Measurements from ENCODE around the gene KRT84. TPM values are rescaled to one million over a fixed set of nuclear protein-coding genes. Genes with fewer than 3 reads are reported as not detected.

The KRT84 gene, protein sequence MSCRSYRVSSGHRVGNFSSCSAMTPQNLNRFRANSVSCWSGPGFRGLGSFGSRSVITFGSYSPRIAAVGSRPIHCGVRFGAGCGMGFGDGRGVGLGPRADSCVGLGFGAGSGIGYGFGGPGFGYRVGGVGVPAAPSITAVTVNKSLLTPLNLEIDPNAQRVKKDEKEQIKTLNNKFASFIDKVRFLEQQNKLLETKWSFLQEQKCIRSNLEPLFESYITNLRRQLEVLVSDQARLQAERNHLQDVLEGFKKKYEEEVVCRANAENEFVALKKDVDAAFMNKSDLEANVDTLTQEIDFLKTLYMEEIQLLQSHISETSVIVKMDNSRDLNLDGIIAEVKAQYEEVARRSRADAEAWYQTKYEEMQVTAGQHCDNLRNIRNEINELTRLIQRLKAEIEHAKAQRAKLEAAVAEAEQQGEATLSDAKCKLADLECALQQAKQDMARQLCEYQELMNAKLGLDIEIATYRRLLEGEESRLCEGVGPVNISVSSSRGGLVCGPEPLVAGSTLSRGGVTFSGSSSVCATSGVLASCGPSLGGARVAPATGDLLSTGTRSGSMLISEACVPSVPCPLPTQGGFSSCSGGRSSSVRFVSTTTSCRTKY
- polyA plus RNA-seq (ENCODE audit: insufficient read length in 3 of 3) = not detected
- long read RNA-seq, donor 1 = 0 reads
- long read RNA-seq, donor 2 = 0 reads
- long read RNA-seq, donor 3 = 0 reads
- long read RNA-seq, donor 4 = 0 reads
- long read RNA-seq, donor 5 = 0 reads
- long read RNA-seq, donor 6 = 0 reads
- long read RNA-seq, donor 7 = 0 reads
- long read RNA-seq, donor 8 = 0 reads
- long read RNA-seq, donor 9 = 0 reads
- long read RNA-seq, donor 10 = 0 reads
- long read RNA-seq, donor 11 = 0 reads
- long read RNA-seq, donor 12 = 0 reads
- long read RNA-seq, donor 13 = 0 reads
- long read RNA-seq, donor 14 = 0 reads
- long read RNA-seq, donor 15 = 0 reads
- long read RNA-seq, donor 16 = 0 reads

DNA sequence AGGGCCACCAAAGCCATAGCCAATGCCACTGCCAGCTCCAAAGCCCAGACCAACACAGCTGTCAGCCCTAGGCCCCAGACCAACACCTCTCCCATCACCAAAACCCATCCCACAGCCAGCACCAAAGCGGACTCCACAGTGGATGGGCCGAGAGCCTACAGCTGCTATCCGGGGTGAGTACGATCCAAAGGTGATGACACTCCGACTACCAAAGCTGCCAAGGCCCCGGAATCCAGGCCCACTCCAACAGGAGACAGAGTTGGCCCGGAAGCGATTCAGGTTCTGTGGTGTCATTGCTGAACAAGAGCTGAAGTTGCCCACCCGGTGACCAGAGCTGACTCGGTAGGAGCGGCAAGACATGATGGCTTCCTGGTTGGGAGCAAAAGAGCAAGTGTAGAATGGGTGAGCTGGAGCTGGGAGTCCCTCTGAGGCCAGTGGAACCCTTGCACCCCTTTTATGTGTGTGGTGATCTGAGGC is at the start of gene KRT84:
Gene KRT84, minus strand, starts transcription at position 427 of the 477 bp plus-strand sequence. Its CDS starts 67 bp downstream, at position 360.
- no peak for DNase-seq

DNA sequence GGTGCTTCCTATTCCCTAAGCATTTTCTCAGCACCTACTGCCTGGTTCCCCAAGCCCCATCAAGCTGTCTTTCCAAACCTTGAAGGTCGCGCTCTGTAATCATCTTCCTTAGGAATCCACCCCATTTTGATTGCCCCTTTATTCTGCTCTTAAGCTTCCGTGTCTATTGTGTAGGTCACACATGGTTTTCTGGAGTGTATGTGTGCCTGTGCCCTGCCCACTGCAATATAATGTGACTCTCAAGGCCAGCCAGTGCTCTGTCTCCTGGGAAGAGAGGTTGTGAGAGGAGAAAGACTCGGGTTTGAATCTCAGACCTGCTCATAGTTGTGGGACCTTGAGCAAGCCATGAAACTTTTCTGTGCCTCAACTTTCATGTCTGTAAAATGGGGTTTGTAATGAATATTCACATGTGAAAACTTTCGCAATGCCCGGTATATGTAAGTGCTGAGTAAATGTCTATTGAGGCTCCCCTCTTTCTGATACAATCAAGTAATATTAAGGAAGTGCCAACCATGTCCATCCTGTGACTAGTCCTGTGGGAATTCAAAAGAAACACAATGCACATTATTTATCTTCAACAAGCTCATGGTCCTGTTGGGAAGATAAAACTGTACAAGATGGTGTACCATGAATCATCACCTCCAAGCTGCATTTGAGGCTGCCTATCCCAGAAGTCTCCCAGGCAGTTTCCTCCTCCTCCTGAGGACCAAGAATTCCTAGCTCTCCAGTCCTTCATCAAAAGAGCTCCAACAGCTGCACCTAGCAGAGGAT is 49.5 kb upstream of the KRT84 start:
- DNase-seq = no peak

DNA sequence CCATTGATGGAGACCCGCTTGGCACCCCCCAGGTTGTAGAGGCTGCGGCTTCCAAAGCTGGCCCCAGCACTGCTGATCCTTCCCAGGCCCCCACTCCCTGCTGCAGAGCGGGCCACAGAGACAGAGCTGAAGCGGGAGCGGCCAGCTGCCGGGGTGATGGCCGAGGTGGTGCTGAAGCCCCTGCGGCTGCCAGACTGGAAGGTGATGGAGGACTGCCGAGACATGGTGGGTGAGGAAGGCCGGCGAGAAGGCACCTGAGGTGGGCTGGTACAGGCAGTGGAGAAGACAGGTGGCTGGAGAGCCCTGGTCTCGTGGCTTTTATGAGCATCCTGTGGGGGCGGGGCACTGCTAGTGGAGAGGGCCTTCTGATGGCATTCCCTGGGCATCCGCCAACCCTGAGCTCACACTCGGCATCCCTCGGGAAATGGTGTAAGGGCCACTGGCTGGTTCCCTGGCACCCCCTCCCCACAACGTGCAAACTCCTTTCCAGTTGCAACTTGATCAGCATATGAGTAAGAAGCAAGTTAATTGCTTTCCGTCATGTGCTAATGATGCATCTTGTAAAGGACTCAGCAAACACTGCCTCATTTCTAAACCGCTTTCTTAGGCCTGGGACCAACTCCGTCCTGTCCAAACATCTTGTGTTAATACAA is 48.8 kb upstream of the KRT84 start, which contains the start of gene KRT75:
Gene KRT75, minus strand, starts transcription at position 291 of the 653 bp plus-strand sequence. Its CDS starts 67 bp downstream, at position 224.
- no peak for DNase-seq

DNA sequence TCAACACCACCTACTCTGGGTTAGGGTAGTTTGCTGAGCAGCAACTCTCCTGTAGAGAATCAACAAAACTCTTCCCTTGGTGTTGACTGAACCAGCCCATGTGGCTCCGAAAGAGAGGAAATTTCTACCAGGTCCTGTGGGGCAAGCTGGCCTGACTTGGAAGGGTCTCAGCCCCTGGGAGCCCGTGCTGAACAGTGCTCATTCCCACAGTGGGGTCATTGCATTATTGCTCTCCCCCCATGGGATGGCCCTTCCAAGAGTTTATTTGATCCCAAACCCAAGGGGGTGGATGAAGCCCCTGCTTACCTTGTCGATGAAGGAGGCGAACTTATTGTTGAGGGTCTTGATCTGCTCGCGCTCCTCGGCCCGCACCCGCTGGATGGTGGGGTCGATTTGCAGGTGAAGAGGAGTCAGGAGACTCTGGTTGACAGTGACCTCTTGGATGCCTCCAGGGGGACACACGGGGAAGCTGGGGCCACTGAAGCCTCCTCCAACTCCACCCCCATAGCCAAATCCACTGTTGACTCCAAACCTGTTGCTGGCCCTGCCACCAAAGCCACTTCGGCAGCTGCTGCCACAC is 48.1 kb upstream of the KRT84 start:
- no peak for DNase-seq

DNA sequence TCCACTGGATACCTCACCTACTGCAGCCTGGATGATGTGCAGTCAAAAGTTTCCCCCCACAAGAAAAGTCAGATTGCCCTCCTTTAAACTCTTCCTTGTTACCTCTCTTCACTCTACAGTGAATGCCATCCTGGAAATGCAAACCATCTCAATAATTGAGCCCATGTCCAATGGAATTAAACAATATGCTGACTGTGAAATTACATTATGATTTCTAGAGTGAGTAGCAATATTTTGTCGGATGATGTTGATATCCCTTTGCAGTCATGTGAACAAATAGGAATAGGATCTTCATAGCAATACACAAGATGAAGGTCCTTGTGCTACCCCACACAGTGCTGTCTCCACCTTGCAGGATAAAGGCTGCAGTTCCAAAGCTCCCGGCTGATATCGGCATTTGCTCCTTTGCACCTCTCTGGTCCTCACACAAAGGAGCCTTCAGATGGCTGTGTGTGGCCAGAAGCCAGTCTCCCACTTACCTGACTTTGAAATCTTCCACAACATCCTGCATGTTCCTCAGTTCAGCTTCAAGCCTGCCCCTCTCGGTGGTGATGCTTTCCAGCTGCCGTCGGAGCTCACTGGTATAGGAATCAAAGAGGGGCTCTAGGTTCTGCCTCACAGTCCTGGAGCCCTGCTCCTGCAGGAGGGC is 47.2 kb upstream of the KRT84 start:
- DNase-seq = no peak

DNA sequence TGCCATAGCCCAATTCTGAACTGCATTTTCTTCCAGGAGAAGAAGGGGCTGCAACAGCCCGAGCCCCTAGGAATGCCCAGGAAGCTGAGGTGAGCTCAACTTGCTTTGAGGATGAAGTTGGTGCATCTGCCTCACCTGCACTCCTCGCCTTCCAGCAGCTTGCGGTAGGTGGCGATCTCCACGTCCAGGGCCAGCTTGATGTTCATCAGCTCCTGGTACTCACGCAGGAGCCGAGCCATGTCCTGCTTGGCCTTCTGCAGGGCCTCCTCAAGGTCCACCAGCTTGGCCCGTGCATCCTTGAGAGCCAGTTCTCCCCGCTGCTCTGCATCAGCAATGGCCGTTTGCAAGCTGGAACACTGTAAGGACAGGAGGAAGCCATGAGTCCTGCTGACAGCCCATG is 42.7 kb upstream of the KRT84 start:
- DNase-seq = no peak

DNA sequence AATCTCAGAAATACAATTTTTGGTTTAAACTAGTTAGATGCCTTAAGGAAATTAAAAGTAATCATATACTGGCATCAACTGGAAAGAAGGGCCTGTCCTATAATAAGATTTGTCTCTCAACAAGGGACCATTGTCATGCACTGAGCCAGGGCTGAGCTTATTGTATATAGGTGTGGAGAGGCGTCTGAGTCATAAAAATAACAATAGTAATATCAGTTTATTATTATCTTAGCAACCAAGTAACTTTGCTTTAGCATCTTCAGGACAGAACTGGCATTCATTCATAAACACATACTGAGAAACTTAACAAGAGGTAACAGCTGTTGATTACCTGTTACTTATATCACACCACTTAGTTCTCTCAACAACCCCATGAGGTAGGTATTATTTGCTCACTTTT is 41.6 kb upstream of the KRT84 start:
- DNase-seq = no peak

DNA sequence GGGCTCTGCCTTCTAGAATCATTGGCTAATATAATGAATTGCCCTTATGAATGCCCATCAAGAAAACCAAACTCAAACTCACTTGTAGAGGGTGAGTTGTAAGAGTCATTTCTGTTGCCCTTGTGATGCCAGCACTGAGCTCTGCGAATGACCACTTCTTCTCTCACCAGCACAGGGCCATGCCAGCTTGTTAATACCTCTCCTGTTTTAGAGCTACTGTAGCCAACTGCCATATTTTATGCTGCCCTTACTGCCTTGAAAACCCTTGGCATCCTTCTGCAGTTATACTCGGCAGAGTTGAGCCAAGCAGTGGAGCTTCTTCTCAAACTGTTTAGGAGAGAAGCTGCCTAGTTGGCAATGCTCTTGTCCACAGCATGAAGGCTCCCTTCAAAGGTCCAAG is 40.6 kb upstream of the KRT84 start:
- DNase-seq = no peak

DNA sequence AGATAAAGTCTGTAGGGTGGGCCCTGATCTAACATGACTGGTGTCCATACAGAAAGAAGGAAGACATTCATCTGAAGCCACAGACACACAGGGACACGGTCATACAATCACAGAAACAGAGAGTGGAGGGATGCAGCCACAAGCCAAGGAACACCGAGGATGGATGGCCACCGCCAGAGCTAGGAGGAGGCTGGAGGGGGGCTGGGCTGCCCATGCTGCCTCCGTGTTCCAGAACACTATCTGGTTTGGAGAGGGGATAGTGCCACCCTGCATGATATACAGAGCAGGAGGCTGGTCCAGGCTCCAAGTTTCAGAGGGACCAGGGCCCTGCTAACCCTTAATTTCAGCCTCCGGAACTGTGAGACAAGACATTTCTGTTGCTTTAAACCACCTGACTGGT is 40.0 kb upstream of the KRT84 start:
- DNase-seq = no peak

DNA sequence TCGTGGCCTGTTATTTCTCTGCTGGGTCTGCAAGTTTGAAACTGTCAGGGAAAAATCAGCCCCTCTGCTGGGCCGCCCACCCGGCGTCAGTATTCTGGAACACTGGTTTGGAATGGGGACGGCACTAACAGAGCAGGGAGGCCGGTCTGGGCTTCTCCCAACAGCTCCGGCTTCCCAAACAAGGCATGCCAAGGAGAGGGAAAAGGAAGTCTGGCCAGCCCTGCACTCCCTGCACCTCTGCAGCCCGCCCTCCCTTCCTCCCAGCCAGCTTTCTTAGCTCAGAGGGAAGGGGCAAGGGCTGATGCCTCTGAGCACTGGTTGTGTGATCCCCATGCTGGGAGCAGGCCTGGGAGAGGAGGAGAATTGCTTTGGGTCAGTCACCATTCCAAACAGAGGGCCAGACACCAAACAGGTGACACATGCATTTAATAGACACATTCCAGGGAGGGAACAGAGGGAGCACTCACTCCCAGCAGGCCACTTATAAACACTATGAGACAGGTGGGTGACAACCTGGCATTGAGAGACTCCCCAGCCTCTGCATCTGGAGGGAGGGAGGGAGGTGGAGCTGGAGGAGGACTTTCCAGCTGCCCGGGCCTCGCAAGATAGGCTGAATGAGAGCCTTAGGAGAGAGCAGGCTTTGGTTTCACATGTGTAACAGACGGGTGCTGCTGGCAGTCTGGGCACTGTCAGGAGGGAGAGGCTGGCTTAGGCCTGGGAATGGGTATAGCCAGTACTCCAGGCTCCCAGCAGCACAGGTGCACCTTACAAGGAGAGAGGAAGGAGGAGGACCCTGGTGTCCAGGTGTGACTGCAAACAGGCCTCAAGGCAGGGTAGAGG is 38.4 kb upstream of the KRT84 start:
- no peak for DNase-seq

DNA sequence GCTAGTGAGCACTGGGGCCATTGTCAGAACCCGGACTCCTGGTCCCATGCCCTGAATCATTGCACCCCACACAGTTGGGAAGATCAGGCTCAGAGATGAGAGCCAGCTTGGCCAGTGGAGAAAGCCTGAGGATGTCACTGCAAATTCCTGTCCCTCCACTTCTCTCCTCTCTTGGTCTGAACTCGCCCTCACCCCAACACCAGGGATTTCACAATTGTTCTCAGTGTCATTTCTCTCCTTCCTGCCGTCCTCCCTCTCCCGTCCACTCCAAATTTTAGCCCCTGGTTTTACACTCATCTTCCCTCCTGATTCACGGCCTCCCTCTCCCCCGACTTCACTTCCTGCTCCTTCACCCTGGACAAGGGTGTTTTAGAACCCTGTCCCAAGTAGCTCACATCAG is 37.6 kb upstream of the KRT84 start:
- no peak for DNase-seq

DNA sequence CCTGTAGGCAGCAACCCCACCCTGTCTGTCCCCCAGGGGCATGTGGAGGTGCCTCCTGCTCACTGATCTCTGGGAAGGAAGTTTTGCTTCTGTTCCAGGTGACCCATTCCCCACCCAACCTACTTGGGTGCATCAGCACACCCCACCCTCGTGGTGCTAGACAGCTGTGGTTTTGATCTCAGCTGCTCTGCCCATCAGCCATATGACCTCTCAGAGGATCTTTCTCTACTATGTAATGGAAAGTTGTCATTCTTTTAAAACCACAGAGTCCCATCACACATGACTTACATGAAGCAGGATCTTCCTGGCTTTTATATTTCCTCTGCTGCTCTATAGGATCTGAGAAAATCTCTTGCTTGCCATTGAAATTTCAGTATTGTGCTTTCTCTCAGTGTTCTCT is 34.2 kb upstream of the KRT84 start:
- no peak for DNase-seq

DNA sequence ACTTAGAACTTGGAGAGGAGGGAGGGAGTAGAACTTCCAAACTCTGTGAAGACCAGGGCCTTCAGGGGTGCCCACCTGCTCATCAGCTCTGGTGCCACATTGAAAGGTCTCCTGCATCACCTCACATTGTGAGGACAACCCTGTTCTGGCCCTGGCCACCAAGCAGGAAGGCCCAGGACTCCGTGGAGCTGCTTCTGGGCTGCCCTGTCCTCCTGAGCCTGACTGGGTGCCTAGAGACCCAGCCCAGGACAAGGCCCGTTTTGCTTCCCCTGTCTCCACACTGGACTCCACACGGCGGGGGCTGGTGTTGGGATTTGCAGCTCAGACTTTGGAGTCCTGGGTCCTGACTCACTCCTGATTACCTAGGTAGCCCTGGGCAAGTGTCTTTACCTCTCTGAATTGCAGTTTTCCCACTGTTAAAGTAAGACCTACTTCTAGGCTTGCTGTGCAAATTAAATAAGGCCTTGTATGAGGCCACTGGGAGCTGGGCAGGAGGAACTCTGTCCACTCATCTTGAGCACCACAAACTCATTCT is 33.2 kb upstream of the KRT84 start:
- DNase-seq = no peak

DNA sequence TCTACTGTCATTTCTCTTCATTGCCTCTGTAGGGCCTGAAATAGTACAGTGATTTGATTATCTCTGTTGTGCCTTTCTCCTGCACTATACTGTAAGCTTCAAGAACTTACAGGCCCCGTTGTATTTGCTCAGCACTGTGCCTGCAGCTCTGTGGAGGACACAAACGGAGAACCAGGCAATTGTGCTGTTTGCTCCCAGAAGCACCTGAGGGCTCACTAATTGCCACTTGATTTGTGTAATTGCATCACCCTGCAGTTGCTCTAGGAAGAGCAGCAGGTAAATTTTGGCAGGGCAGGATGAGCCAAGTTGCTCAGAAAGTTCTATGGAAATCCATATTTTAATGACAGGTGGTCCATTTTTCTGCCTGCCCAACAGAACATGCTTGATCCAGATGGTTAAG is 32.3 kb upstream of the KRT84 start:
- no peak for DNase-seq

DNA sequence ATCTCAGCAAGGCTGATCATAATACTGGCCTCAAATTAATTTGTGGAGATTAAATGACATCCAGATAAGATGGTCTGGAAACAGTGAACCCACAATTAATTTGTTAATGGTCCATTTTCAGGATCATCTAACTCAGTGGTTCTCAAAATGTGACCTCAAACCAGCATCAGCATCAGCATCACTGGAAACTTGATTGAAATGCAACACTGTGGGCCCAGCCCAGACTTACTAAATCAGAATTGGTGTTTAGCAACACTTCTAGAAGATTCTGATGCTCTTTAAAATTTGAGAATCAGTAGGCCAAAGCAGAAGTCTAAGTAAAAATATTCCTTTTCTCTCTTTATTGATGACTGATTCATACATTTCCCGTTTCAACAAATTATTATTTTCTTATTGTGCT is 31.3 kb upstream of the KRT84 start:
- DNase-seq = no peak

DNA sequence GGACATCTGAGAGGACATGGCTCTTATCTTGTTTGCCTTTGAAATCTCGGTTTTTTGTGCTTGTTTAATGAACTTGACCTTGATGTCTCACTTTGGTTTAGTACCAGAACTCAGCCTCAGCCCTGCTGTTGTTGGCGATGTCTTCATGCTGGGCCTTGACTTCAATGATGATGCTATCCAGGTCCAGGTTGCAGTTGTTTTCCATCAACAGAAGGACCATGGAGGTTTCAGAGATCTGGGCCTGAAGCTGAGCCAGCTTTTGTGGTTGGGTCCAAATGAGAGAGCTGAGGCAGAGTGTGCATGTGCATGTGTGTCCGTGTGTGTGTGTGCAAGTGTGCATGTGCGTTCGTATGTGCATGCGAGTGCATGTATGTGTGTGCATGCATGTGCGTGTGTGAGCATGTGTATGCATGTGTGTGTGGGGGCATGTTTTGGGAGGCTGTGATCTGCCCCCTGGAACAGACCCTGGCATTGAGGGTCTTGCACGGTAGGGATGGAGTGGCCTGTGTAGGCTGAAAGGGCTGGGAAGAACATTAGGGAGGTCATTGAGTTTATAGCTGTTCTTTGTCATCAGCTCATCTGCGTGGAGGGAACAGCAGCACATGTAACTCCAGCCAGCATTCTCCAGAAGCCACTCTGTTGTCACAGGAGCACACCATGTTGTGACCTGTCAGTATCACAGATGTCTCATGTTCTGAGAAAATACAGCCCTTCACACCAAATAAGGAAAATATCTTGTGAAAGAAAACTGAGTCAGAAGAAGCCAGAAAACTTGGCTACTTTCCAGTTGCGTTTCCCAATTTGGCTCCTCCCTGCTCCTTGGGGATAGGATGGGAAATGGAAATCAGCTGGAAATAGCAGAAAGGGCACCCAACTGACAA is 30.7 kb upstream of the KRT84 start:
- DNase-seq = peak; percentile 60

DNA sequence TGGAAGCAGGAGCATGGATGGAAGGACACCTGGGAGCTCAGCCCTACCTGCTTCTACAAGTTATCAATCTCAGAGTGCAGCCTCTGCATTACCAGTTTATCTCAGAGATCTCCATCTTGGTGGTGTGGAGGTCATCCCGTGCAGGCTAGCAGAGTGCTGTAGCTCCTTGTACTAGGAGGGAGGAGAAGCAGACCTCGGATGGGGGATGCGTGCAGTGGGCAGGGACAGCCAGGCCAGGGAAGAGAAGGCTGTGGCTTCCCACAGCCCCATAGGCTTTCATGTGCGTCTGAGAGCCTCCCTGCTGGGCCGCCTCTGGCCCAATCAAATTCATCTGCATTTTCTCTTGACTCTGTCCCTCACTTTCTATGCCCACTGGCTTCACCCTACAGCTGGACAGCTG is 29.5 kb upstream of the KRT84 start:
- DNase-seq = no peak

DNA sequence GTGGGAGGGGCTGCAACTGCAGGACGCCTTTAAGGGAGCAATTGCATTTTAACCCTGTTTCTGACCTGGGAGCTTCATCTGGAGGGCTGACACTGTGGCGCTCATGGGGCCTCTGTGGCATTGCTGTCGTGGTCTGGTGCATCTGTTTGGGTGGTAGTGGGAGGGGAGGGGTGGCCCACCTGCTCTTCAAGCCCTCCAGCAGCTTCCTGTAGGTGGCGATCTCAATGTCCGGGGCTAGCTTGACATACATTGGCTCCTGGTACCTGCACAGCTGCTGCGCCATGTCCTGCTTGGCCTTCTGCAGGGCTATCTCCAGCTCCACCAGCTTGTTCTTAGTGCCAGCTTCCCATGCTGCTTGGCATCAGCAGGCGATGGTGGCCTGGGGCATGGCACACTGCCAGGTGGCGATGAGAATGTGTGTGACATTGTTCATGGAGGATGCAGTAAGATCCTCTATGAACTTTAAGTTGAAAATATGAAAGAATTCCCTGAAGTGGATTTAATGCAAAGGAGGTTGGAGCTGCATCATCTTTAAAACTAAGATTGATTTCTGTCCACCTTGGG is 28.4 kb upstream of the KRT84 start:
- no peak for DNase-seq
